Lower leg skin (tissue), 4 donors: ENCODE measurements around the gene EFNA4. TPM values are rescaled to one million over a fixed set of nuclear protein-coding genes. Genes with fewer than 3 reads are reported as not detected.

ENCODE experiments used
- DNase-seq, 2 donors: peaks; one replicate each; pipeline ENCODE4 v3.0.0-alpha.2; 2019; ENCODE audit warnings: low spot score in 2 of 2
- H3K4me3 ChIP-seq: fragments of 200-600 bp; sonication (generic); 2 replicates; pipeline ENCODE4 v1.5.1; 2017; ENCODE audit warnings: mild to moderate bottlenecking, low read depth; ENCODE audit not compliant: poor library complexity, severe bottlenecking
- CTCF ChIP-seq, 3 donors: fragments of 450-650 bp; IDR thresholded peaks; one replicate each; pipeline ENCODE4 v1.5.1; 2016; ENCODE audit warnings: antibody characterized with exemption in 3 of 3, mild to moderate bottlenecking in 3 of 3, moderate library complexity in 2 of 3
- POLR2A ChIP-seq, 2 donors: fragments of 450-650 bp; IDR thresholded peaks; one replicate each; pipeline ENCODE4 v1.6.1; 2016 to 2017; ENCODE audit warnings: antibody characterized with exemption in 2 of 2, mild to moderate bottlenecking in 1 of 2, moderate library complexity in 1 of 2
- WGBS, 2 donors: methylation state at CpG; one replicate each; pipeline ENCODE4 v1.1.5; 2018; 5-methylcytosine and 5-hydroxymethylcytosine counted together
- intact Hi-C: fragments of 100-400 bp; cut with DNase I; formaldehyde crosslinking; loops from one replicate; pipeline ENCODE4 v1.15.0; 2023; ENCODE audit warnings: low total_unique reads
- total RNA-seq, 4 donors: library from RNA; depleted of rRNA; stranded (reverse); fragments of >200 nt; gene quantifications; one replicate each; pipeline ENCODE4 v1.1.0, GENCODE V29; 2016

Gene EFNA4
- total RNA-seq, 4 donors from 2014 or later, result 29.5 to 66.6 (median 52.9) TPM

GRCh38 chr1:155078469-155079209, 15.1 kb downstream of the EFNA4 start, which contains the start of gene EFNA3:
Gene EFNA3 (plus strand): TSS chr1:155078837. CDS start chr1:155078942, 105 bp downstream.
- TF ChIP-seq CTCF (IDR thresholded peaks at IDR 0.05) (no peak), POLR2A (IDR thresholded peaks at IDR 0.05) (no peak)
- H3K4me3 ChIP-seq, result peak within 1 kb of the TSS; percentile 36
- WGBS, 2 donors, result 1 to 2% methylated on average over 39 to 55 of the region's 59 CpGs
- peak; percentile 63 to 93 for DNase-seq
- intact Hi-C loops, result no loop called here

- peak overlapping the region; percentile 36 for H3K4me3 ChIP-seq
- no peak for TF ChIP-seq CTCF (IDR thresholded peaks at IDR 0.05)
- TF ChIP-seq POLR2A (IDR thresholded peaks at IDR 0.05), result no peak
- 0 to 5% methylated on average over 10 of the region's 10 CpGs for WGBS, 2 donors
- intact Hi-C loops, result no loop called here
- DNase-seq, result no peak
Measured at GRCh38 chr1:155079210-155079486, 15.6 kb downstream of the EFNA4 start.

- intact Hi-C loops, result loop anchor here (5.0 kb wide), 1 partner anchor 32 kb away; no protein-coding TSS in a partner anchor
- WGBS, 2 donors, result 1 to 2% methylated on average over 23 to 50 of the region's 67 CpGs
Measured at GRCh38 chr1:155079487-155080311, 16.2 kb downstream of the EFNA4 start.

GRCh38 chr1:155080312-155081228, 17.0 kb downstream of the EFNA4 start:
- intact Hi-C loops, result loop anchor here (5.0 kb wide), 1 partner anchor 33 kb away; no protein-coding TSS in a partner anchor
- H3K4me3 ChIP-seq, result peak overlapping the region; percentile 36
- WGBS, 2 donors, result 1 to 4% methylated on average over 32 to 53 of the region's 71 CpGs
- TF ChIP-seq POLR2A (IDR thresholded peaks at IDR 0.05) (no peak), CTCF (IDR thresholded peaks at IDR 0.05) (no peak)
- no peak for DNase-seq

More at GRCh38 chr1:155079487-155080311, 16.2 kb downstream of the EFNA4 start:
- DNase-seq, result no peak
- TF ChIP-seq CTCF (IDR thresholded peaks at IDR 0.05) (no peak), POLR2A (IDR thresholded peaks at IDR 0.05) (no peak)
- peak overlapping the region; percentile 36 for H3K4me3 ChIP-seq
